ENCODE data around the gene RAD50. TPM values are rescaled to one million over a fixed set of nuclear protein-coding genes. Genes with fewer than 3 reads are reported as not detected.
A peak's percentile ranks its signal among the peaks of the same experiment; 100 is the strongest.

The RAD50 gene
- total and polyA plus RNA-seq, 2 of the 4 experiments (the other 2 are of a cell fraction), result 5.2 to 6.2 TPM

DNA sequence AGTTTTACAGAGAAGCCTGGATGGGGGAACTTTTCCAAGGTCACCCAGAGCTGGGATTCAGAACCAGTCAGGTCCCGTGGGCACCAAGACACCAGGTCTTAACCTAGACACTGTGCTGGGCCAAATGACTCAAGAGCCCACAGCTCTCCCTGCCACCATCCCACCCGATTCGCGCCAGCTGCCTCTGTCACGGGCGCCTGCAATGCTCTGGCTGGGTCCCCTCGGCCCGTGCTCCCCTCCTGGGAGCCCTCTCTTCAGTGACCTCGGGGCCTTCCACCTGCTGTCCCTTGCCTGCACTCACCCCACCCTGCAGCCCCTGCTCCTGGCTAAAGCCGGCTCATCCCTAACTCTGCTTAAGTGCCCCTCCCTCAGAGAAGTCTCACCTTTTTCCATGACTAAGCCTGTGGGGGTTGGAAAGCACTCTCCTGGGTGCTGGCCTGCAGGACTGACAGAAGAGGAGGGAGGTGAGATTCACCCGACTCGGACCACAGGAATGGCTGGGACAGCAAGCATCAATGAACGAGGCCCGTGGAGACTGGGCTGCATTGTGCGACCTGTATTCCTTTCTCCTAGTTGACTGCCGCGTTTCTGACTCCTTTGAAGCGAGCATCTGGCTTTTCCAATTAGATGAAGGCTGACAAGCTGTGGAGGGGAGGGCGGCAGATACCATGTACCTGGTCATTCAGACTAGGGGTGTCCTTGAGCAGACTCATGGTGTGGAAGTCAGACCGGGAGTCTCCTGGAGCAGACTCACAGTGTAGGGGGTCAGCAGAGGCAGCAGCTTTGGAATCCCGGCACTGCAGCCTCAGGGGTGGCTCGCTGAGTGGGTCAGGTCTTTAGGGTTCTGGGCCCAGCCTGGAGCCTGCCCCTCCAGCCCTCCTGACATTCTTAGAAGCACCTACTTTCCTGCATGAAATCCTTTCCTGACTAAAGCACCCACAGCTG is 111.3 kb downstream of the RAD50 start:
- H3K56ac ChIP-seq (ENCODE audit: extremely low read depth, insufficient read depth, low read length), result no peak overlapping the region
- H3K4ac ChIP-seq (ENCODE audit: low read depth, low read length), result no peak overlapping the region
- no peak overlapping the region for H3K4me3 ChIP-seq (ENCODE audit: insufficient read depth, low read depth, low read length)
- ChIA-PET CTCF (no interaction called here), POLR2A (ENCODE audit: unreplicated experiment) (no interaction called here)
- no peak overlapping the region for H3K27ac ChIP-seq (ENCODE audit: insufficient read depth, low read length)
- no peaks in the 10 kb centered on the region for H3K9me1 ChIP-seq (ENCODE audit: insufficient read depth, low read length)
- H2AK5ac ChIP-seq (ENCODE audit: low read depth, low read length), result no peak overlapping the region
- no peaks in the 10 kb centered on the region for H3K9me3 ChIP-seq (ENCODE audit: control insufficient read depth, insufficient read depth, low read length)
- no peak overlapping the region for H3K4me2 ChIP-seq (ENCODE audit: low read depth, low read length)
- no peak overlapping the region for H3K23ac ChIP-seq (ENCODE audit: low read depth, low read length)
- no peak overlapping the region for H3K14ac ChIP-seq (replicated peaks; ENCODE audit: low read depth, low read length)
- H3K4me1 ChIP-seq (ENCODE audit: control insufficient read depth, insufficient read depth, low read length), result peaks cover 3% of the 10 kb centered on the region; the same call in 1 of the 2 replicates
- H2BK20ac ChIP-seq (ENCODE audit: low read depth, low read length), result no peak overlapping the region
- H3K18ac ChIP-seq (ENCODE audit: low read depth, low read length), result no peak overlapping the region
- H3K36me3 ChIP-seq (ENCODE audit: control insufficient read depth, insufficient read depth, low read length), result no peaks in the 10 kb centered on the region
- ATAC-seq (ENCODE audit: low read depth) (no peak), DNase-seq (no peak)
- no peaks in the 10 kb centered on the region for H3K79me1 ChIP-seq (ENCODE audit: low read depth in 1 of 2, low read length in 2 of 2)
- H4K20me1 ChIP-seq (ENCODE audit: insufficient read depth, low read length), result no peaks in the 10 kb centered on the region
- no TSS peak for BruUV-seq (replicated peaks)
- no peaks in the 10 kb centered on the region for H3K27me3 ChIP-seq (ENCODE audit: control insufficient read depth, insufficient read depth, low read length)
- H2AFZ ChIP-seq (replicated peaks; ENCODE audit: low read length, poor library complexity), result peak overlapping the region; percentile 41
- H2BK120ac ChIP-seq (ENCODE audit: low read depth, low read length), result no peak overlapping the region
- no peak overlapping the region for H2BK5ac ChIP-seq (ENCODE audit: low read depth, low read length, poor library complexity, severe bottlenecking)
- intact Hi-C loops (cut with micrococcal nuclease) (no loop called here), in situ Hi-C loops (cut with MboI; ENCODE audit: low sequenced_read_pairs) (no loop called here), dilution Hi-C loops (cut with HindIII; ENCODE audit: low sequenced_read_pairs, unreplicated experiment) (no loop called here)
- H2AK9ac ChIP-seq (replicated peaks; ENCODE audit: low read depth, low read length, poor library complexity), result peak overlapping the region; percentile 57
- no peak overlapping the region for H4K91ac ChIP-seq (ENCODE audit: insufficient read depth, low read depth, low read length)
- no peak overlapping the region for H4K5ac ChIP-seq (ENCODE audit: low read depth, low read length)
- no peak overlapping the region for H3K9ac ChIP-seq (ENCODE audit: low read depth, low read length)
- H2BK15ac ChIP-seq (ENCODE audit: low read depth, low read length), result no peak overlapping the region
- 70% methylated on average over 9 of the region's 22 CpGs; no CpG with 5 or more reads in 1 of the 2 experiments for WGBS, 2 experiments (ENCODE audit: extremely low coverage in 2 of 2, insufficient read length in 1 of 2)
- H4K8ac ChIP-seq (ENCODE audit: low read depth in 2 of 2, low read length in 2 of 2), result no peak overlapping the region
- TF ChIP-seq RCOR1 (IDR thresholded peaks at IDR 0.05; ENCODE audit: insufficient replicate concordance, low read length) (no peak), RAD21 (IDR thresholded peaks at IDR 0.05; ENCODE audit: low read length) (no peak), MXI1 (IDR thresholded peaks at IDR 0.05; ENCODE audit: borderline replicate concordance, low read depth, low read length) (no peak), CHD1 (IDR thresholded peaks at IDR 0.05; ENCODE audit: low read depth, low read length) (no peak), BHLHE40 (IDR thresholded peaks at IDR 0.05; ENCODE audit: low read depth, low read length) (no peak), POLR2A (IDR thresholded peaks at IDR 0.05; ENCODE audit: low read depth, low read length) (no peak), NFE2L2 (IDR thresholded peaks at IDR 0.05; ENCODE audit: low read depth, low read length) (no peak), RFX5 (IDR thresholded peaks at IDR 0.05; ENCODE audit: low read depth, low read length) (no peak), MAZ (IDR thresholded peaks at IDR 0.05; ENCODE audit: borderline replicate concordance, low read depth, low read length) (no peak), MAFK (IDR thresholded peaks at IDR 0.05; ENCODE audit: low read depth, low read length) (no peak), FOS (IDR thresholded peaks at IDR 0.05; ENCODE audit: low read depth, low read length) (no peak), CEBPB (IDR thresholded peaks at IDR 0.05; ENCODE audit: low read depth, low read length) (no peak)
- TF ChIP-seq, protein P1, sequence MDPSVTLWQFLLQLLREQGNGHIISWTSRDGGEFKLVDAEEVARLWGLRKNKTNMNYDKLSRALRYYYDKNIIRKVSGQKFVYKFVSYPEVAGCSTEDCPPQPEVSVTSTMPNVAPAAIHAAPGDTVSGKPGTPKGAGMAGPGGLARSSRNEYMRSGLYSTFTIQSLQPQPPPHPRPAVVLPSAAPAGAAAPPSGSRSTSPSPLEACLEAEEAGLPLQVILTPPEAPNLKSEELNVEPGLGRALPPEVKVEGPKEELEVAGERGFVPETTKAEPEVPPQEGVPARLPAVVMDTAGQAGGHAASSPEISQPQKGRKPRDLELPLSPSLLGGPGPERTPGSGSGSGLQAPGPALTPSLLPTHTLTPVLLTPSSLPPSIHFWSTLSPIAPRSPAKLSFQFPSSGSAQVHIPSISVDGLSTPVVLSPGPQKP (IDR thresholded peaks at IDR 0.05; ENCODE audit: borderline replicate concordance, low read depth, low read length), result no peak
- TF ChIP-seq, protein P2, sequence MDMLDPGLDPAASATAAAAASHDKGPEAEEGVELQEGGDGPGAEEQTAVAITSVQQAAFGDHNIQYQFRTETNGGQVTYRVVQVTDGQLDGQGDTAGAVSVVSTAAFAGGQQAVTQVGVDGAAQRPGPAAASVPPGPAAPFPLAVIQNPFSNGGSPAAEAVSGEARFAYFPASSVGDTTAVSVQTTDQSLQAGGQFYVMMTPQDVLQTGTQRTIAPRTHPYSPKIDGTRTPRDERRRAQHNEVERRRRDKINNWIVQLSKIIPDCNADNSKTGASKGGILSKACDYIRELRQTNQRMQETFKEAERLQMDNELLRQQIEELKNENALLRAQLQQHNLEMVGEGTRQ (IDR thresholded peaks at IDR 0.05; ENCODE audit: low read depth, low read length), result no peak
- TF ChIP-seq, protein P3, sequence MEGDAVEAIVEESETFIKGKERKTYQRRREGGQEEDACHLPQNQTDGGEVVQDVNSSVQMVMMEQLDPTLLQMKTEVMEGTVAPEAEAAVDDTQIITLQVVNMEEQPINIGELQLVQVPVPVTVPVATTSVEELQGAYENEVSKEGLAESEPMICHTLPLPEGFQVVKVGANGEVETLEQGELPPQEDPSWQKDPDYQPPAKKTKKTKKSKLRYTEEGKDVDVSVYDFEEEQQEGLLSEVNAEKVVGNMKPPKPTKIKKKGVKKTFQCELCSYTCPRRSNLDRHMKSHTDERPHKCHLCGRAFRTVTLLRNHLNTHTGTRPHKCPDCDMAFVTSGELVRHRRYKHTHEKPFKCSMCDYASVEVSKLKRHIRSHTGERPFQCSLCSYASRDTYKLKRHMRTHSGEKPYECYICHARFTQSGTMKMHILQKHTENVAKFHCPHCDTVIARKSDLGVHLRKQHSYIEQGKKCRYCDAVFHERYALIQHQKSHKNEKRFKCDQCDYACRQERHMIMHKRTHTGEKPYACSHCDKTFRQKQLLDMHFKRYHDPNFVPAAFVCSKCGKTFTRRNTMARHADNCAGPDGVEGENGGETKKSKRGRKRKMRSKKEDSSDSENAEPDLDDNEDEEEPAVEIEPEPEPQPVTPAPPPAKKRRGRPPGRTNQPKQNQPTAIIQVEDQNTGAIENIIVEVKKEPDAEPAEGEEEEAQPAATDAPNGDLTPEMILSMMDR (conservative IDR thresholded peaks at IDR 0.05; ENCODE audit: low read depth, low read length), result no peak

All from IMR-90 (cell line).